MM.1S (cell line): ENCODE data around the gene KIZ.

Source experiments
- CTCF ChIP-seq: fragments of 300-600 bp; sonication (generic); IDR thresholded peaks from 2 replicates; pipeline ENCODE4 v1.5.1; 2016; ENCODE audit warnings: antibody characterized with exemption, low read length, mixed read lengths
- EZH2 ChIP-seq: fragments of 300-600 bp; sonication (generic); optimal IDR thresholded peaks from 2 replicates; pipeline ENCODE3; 2017; ENCODE audit warnings: low read depth, mild to moderate bottlenecking, antibody characterized with exemption, low read length, mixed read lengths

- TF ChIP-seq CTCF (no peak), EZH2 (no peak)
Measured at GRCh38 chr20:21100578-21101452, 25.1 kb upstream of the KIZ start.
